ENCODE results near the gene VGF.

VGF gene

GRCh38 chr7:101185258-101185839, 20.0 kb upstream of the VGF start:
- no peak for DNase-seq

DNA sequence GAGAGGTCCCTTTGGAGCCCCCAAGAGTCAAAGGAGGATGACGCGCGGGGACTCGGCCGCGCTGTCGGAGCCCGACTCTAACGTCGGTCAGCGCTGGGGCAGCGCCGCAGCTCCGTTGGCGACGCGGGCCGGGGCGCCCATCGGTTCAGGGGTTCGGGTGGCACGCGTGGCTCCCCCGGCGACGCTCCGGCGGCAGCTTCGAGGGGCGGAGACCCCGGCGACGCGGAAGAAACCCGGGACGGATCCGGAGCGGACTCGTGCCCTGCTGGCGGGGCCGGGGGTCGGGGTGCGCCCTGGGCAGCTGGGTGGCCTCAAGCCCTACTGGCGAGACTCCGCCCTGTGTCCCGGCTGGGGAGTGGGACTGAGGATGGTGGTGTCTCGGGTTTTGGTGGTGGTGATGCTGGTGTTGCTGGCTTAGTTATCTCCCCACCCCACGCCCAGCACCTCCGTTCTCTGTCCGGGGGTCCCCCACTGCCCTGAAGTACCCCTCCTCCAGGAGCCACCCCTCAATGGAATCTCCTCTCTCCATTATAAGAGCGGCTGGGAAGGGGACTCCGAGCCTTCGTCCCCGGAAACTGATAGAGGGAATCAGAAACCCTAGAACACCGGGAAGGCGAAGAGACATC, 14.9 kb upstream of the VGF start, which contains the start of gene NAT16:
NAT16 (minus strand) TSS at position 164 of the 626 bp plus-strand sequence. CDS start 5,486 bp downstream, outside the sequence.
- DNase-seq = no peak

DNA sequence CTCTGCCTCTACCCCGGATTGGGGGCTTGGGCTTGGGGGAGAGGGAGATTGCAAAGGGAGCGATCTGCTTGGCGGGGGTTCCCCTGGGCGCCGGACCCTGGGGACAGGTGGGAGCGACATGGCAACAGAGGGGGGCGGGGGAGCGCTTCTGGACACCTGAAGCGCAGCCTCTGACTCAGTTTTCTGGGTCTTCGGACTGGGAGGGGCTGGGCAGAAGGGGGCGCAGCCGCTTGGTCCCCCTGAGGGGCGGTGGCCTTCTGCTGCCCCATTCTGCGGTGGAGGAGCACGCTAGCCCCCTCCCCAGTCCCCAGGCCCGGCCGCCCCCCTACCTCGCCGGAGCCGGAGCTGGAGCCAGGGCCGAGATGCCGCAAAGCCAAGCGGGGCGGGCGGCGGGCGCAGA, 14.3 kb upstream of the VGF start:
- no peak for DNase-seq

GRCh38 chr7:101179117-101179516, 13.7 kb upstream of the VGF start:
- DNase-seq = no peak

- DNase-seq = no peak
Observed at GRCh38 chr7:101177644-101178043, 12.3 kb upstream of the VGF start.

GRCh38 chr7:101175664-101176063, 10.3 kb upstream of the VGF start:
- no peak for DNase-seq

- no peak for DNase-seq
Observed at GRCh38 chr7:101174322-101174854, 9.0 kb upstream of the VGF start.

DNA sequence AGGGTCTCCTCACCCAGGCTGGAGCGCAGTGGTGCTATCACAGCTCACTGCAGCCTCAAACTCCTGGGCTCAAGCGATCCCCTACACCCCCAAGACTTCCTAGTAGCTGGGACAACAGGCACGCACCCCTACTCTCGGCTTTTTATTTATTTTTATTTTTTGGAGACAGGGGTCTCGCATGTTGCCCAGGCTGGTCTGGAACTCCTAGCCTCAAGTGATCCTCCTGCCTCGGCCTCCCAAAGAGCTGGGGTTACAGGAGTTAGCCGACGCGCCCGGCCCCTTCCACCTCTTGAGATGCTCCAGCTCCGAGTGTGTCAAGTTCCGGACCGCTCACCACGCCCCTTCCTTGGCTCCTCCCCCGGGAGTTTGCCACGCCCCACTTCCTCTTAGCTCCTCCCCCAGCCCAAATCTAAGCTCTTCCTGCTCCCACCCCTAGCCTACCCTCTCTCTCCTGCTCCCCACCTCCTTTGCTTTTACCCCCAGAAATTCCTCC, 8.4 kb upstream of the VGF start:
- peak; percentile 61 to 74 for DNase-seq

- DNase-seq = no peak
Observed at GRCh38 chr7:101172854-101173751, 7.7 kb upstream of the VGF start.

GRCh38 chr7:101172005-101172853, 6.9 kb upstream of the VGF start:
- DNase-seq = peak in 1 of 2 donors; percentile 25

DNA sequence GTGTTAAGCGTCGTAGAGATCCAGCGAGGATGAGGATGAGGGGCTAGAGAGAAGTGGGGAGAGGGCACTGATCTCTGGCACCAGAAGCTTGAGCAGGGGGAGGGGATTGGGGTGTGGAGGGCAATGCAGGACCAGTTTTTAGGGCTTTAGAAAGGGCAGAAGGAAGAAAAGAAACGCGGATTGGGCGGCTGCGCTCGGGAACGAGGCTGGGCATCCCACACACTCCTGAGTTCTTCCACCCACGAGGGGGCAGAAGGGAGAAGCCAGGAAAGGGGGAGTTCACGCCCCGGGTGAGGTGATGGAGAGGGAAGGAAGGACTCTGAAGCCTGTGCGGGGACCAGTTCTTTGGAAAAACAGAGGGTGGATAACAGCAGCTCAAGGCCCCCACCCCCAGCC, 6.1 kb upstream of the VGF start:
- no peak for DNase-seq

DNA sequence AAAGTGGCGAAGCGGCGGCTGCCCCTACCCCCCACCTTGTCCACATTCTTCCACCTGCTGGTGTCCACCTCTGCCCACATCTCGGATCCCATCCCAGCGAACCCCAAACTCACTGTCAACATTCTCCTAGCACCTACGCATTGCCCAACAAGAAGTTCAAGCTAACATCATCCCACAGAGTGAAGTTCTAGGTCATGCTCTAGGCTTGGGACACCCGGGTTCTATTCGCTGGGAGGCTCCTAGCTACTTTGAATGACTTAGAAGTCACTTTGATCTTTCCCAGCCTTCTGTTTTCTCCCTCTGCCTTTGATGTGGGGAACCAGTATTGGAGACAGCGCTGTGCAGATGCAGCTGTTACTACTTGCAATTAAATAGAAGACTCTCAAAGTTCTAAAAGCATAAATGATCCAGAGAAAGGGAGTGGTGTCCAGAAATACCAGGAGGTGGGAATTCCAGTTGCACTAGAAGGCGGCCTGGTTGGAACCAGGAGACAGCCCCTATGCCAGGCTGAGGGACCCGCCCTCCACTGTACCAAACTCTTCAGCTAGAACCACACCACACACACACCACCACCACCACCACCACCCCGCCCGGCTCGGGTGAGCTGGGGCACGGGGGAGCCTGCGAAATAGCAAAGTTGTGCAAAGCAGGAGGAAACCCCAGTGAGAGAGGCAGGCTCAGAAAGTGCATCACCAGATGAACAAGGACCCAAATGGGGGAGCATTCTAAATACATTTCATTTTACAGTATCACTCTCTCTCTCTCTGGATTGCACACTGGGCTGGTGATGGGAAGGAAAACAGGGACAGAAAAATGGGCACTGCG, 5.5 kb upstream of the VGF start:
- no peak for DNase-seq

DNA sequence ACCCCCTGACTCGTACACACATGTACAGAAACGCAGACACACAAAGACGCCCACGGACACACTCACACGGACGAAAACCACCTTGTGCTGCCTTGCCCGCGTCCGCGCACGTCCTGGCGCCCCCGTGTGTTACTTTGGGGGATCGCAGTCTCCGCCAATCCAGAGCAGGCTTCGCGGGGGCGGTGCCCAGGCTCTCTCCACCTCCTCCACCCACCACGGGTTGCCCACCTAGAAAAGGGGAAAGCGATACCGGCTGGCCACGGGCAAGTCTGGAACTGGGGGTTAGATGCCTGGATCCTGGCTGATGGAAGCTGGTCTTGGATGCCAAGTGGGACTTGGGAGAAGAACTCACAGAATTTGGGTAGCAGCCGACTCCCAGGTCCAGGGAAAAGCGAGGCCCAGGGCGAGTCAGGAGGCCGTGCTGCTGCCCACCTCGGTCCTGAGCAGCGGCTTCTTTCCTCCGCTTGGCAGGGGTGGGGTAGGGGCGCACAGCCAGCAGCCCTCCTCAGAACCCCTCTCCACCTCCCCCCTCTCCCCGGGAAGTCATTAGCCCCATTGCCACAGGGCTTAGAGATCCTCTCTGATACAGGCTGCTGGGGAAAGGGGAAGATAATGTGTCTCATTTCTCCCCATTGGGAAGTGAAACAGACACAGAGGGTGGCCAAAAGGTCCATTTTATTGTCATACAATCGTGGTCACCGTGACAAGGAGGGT, 4.6 kb upstream of the VGF start:
- peak; percentile 76 to 86 for DNase-seq

DNA sequence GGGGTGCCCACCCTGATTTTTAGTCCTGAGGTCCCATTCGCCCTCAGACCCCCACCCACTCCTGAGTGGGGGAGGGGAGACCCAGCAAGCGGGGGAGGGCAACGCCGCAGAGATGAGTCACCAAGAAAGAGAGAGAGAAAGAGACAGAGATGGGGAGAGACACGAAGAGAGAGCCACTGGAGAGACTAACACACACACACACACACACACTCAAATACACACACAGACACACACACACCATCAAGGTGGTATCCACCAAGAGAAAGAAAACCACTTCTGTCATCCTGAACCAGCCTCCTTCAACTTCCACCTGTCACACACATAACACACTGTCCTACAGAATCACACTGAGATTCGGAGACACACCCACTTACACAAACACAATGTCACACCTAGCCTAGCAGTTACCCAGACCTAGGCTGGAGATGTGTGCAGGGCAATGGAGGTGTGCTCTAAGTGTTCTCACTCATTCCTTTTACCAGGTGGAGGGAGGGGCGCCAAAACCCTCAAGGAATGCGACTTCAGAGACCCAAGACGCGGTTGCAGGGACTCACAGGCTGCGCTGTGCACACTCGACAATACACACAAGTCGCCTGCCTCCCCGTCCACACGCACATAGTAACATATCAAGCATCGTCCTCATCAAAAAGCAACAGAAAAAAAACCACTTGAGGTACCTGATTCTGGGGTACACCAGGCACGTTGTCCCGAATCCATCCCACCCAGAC, 3.9 kb upstream of the VGF start:
- DNase-seq = no peak

GRCh38 chr7:101168412-101169049, 3.2 kb upstream of the VGF start:
- DNase-seq = no peak

GRCh38 chr7:101167645-101168411, 2.5 kb upstream of the VGF start:
- DNase-seq = no peak

DNA sequence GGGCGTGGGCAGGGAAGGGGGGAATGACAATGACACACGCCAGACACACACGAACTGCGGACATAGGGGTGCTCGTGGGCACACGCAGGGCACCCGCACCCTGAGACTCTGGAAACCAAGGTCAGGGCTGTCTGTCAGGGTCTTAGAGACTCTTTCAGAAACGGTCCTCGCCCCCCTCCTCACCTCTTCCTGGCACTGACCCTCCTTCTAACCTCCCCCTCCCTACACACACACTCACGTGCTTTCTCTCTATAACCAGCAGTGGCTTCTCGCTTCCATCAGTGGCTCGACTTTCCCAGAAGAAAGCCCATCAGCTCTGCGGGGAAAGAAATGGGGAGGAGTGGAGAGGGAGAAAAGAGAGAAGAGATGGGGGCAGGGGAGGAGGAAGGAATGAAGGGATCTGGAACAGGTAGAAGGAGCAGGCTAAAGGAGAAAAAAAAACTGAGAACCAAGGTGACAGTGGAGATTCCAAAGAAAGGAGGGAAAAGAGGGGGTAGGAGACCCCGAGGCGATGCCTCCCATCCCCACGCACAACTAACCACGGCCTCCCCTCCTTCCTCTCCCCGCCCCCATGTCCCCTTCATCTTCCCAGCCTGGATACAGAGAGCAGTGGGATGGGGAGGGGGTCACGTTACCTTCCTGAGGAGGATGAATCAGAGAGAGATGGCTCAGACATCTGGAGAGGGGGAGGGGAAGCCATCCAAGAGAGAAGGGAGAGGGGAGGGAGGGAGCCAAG, 1.7 kb upstream of the VGF start:
- no peak for DNase-seq

DNA sequence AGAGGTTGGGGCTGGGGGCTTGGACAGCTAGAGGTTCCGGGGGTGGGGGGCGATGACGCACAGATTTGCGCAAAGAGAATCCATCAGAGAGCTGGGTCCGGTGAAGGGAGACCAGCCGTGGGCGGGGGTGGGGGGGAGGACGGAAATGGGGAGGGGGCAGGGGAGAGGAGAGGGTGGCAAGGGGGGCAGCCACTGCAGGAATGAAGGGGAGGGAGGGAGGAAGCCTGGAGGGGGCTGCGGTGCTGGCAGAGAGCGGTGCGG, 1.2 kb upstream of the VGF start:
- no peak for DNase-seq

Measured in CD4-positive, alpha-beta T cell treated with Interferon alpha-2 for 1 hour (primary cell).